Measurements from ENCODE around the gene SMC1B. TPM values are rescaled to one million over a fixed set of nuclear protein-coding genes. Genes with fewer than 3 reads are reported as not detected.

SMC1B gene
- total RNA-seq, 1 donor, result not detected

- DNase-seq (ENCODE audit: low read depth in 2 of 3, low spot score in 2 of 3), result no peak
These were observed 89.7 kb downstream of the SMC1B start for GRCh38 chr22:45323695-45324094.

GRCh38 chr22:45322873-45323525, 90.4 kb downstream of the SMC1B start:
- DNase-seq (ENCODE audit: low read depth in 2 of 3, low spot score in 2 of 3), result no peak

GRCh38 chr22:45321827-45322226, 91.6 kb downstream of the SMC1B start:
- no peak for DNase-seq (ENCODE audit: low read depth in 2 of 3, low spot score in 2 of 3)

- no peak for DNase-seq (ENCODE audit: low read depth in 2 of 3, low spot score in 2 of 3)
These were observed 92.9 kb downstream of the SMC1B start for GRCh38 chr22:45320357-45320976.

DNA sequence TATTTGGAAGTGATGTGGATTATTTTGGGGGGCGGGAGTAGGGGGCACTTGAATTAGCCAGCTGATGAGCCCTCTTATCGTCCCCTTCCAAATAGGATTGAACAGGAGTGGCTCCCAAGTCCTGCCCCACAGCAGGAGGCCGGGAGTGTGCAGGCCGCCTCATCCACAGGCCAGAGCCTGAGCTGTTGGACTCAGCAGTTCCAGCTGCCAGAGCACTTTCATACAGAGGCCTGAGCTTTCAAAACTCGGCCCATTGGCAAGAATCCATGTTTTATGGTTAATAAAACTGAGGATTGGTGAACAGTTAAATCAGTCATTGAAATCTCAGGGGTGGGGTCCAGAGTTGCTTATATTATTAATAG, 94.1 kb downstream of the SMC1B start:
- no peak for DNase-seq (ENCODE audit: low read depth in 2 of 3, low spot score in 2 of 3)

GRCh38 chr22:45318558-45319323, 94.7 kb downstream of the SMC1B start:
- DNase-seq (ENCODE audit: low read depth in 2 of 3, low spot score in 2 of 3), result peak in 1 of 3 donors; percentile 70

- peak; percentile 83 to 90 (median 86) for DNase-seq (ENCODE audit: low read depth in 2 of 3, low spot score in 2 of 3)
These were observed 95.2 kb downstream of the SMC1B start for GRCh38 chr22:45318168-45318557.

DNA sequence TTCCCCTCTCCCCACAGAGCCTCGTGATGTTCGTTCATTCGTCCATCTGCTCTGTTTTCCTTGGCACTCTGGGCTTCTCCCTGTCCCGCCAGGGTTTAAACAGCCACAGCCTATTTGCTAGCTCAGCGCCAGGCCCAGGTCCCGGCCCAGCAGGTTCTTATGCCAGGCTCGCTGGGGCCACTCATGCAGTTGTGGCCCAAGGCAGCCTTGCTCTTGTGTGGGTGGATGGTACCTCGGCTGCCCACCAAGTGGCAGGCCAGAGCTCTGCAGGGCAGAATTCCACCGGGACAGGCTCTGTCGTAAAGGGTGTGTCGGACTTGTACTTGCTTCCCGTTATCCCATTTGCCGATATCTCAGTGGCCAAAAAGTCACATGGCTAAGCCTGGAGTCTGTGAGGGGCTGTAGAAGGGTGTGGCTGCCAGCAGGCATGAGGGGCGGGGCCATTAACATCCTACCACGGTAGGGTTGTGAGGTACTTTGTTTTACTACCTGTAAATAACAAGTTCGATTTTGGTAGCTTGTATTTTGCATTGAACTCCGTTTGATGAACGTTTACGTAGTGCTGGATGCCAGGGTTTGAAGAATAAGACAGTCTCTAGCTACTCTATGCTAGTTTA, 95.7 kb downstream of the SMC1B start:
- DNase-seq (ENCODE audit: low read depth in 2 of 3, low spot score in 2 of 3), result no peak

- no peak for DNase-seq (ENCODE audit: low read depth in 2 of 3, low spot score in 2 of 3)
These were observed 96.4 kb downstream of the SMC1B start for GRCh38 chr22:45316796-45317526.

GRCh38 chr22:45314786-45315185, 98.6 kb downstream of the SMC1B start:
- no peak for DNase-seq (ENCODE audit: low read depth in 2 of 3, low spot score in 2 of 3)

DNA sequence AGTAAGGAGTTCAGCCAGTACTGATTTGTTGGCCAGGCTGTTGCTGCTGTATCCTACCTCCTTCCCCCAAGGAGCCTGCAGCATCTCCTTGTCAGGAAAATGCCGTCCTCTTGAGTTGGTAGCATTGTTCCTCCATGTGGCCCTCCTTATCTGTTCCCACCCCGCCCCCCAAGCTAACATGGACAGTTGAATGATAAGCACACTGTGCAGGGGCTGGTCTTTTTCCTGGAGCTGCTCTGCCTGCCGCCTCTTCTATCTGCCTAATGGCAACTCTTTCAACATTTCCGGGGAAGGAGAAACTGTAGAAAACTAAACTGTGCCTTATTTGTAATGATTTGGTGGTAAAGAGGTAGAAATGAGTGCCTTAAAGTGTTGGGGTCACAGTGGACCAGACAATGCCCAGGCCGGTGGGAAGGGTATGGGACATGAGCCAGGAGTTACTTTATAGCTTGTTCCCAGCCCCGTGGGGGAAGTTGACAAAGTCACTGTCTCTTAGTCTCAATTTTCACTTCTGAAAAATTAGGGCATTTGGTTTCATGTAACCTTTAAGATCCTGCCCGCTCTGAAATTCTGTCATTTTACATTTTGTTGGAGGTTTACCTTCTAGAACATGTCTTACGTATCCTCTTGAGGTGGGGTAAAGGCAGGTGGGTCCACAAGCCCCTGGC, 99.2 kb downstream of the SMC1B start:
- DNase-seq (ENCODE audit: low read depth in 2 of 3, low spot score in 2 of 3), result no peak

DNA sequence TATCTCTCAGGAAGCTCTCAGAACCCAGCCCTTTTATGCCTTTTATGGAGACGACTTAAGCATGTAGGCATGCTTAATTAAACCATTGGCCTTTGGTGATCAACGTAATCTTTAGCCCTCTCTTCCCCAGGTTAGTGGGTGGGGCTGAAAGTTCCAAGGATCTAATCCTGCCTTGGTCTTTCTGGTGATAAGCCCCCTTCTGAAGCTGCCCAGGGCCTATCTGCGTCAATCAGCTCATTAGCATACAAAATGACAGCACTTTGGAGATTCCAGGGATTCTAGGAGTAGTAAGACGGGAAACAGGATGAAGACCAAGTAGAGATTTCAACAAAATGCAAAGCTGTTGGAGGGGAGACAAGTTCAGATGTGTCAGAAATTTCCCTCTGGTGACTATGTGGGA, 100.5 kb downstream of the SMC1B start:
- DNase-seq (ENCODE audit: low read depth in 2 of 3, low spot score in 2 of 3), result no peak

DNA sequence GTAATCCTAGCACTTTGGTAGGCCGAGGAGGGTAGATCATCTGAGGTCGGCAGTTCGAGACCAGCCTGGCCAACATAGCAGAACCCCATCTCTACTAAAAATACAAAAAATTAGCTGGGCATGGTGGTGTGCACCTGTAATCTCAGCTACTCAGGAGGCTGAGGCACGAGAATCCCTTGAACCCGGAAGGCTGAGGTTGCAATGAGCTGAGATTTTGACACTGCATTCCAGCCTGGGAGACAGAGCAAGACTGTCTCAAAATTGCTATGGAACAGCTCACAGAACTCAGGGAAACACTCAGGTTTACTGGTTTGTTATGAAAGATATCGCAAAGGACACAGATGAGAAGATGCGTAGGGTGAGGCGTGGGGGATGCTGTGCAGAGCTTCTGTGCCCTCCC, 101.0 kb downstream of the SMC1B start:
- DNase-seq (ENCODE audit: low read depth in 2 of 3, low spot score in 2 of 3), result no peak

GRCh38 chr22:45310977-45311531, 102.3 kb downstream of the SMC1B start:
- DNase-seq (ENCODE audit: low read depth in 2 of 3, low spot score in 2 of 3), result no peak

DNA sequence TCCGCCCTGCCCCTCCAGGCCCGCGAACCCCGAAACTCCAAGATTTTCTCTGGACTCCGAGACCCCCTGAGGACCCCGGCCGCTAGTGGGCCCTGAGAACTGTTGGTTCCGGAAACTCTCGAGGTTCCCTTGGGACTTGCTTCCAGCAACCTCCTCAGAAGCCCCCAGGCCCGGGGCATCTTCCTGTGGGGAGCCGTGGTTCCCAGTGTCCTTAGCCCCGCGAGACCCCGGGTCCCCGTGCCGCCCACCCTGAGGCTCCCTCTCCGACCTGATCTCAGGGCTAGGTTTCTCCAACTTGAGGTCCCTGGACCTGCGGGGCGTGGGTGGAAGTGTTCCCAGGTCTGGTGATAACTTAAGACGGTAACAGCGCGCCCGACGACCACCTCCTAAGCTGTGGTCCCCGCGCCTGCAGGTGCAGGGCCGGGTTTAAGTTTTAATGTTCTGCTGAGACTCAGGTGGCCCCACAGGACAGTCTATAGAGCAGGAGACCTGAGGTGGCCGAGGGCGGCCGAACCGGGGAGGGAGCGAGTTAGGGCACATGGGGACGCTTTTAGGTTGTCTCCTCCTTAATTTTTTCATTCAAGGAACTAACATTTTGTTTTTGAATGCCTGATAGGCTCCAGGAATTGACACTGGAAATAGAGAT, 102.9 kb downstream of the SMC1B start:
- DNase-seq (ENCODE audit: low read depth in 2 of 3, low spot score in 2 of 3), result no peak

DNA sequence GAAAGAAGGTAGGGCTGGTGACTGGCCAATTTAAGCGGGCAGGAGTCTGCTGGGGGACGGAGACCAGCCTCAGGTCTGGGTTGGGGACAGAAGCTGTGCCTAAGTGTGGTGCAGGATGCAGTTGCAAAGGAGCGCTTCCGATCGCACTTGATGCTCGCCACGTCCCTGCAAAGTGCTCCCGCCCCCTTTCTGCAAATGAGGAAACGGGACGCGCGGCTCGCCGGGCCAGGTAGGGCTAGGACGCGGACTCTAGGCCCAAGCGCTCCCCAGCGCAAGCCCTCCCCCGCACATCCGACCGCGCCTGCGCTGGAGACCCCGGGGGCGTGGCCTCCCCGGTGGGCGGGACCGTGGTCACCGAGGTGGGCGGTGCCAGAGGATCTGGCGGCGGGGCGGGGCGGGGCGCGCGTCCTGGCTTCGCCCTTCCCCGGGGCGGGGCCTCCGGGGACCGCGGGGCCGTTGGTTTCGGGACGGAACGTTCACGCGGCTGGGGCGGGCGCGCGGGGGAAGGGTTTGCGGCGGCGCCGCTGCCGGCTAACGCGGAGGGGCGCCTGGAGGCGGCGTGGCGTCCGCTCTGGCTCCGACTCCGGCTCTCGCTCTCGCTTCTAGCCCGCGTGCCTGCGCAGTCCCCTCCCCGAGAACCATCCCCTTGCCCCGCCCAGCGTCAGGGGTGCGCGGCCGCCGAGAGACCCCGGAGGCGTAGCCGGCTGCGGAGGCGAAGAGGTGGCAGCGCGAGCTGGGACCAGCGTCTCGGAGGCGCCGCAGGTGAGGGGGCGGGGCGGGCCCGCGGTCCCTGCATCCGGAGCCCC, 103.8 kb downstream of the SMC1B start, which contains the start of gene FAM118A:
Gene FAM118A (plus strand): TSS at position 513 of the 806 bp plus-strand sequence. CDS start 12,446 bp downstream, outside the sequence.
- DNase-seq (ENCODE audit: low read depth in 2 of 3, low spot score in 2 of 3), result peak; percentile 92 to 98 (median 93)

GRCh38 chr22:45308957-45309421, 104.4 kb downstream of the SMC1B start:
- peak in 1 of 3 donors; percentile 26 for DNase-seq (ENCODE audit: low read depth in 2 of 3, low spot score in 2 of 3)

GRCh38 chr22:45308391-45308956, 104.9 kb downstream of the SMC1B start:
- DNase-seq (ENCODE audit: low read depth in 2 of 3, low spot score in 2 of 3), result no peak
